Neural progenitor cell (in vitro differentiated cells): ENCODE data around the gene FANCC. TPM values are rescaled to one million over a fixed set of nuclear protein-coding genes. Genes with fewer than 3 reads are reported as not detected.

Source experiments
- DNase-seq: peaks from one replicate; pipeline ENCODE4 v3.0.0-alpha.2; 2016; ENCODE audit warnings: low spot score
- H2AFZ ChIP-seq: fragments of 200-600 bp; sonication (generic); replicated peaks from 2 replicates; pipeline ENCODE4 v1.6.1; 2016; ENCODE audit warnings: antibody characterized with exemption
- H3F3A ChIP-seq: fragments of 200-600 bp; sonication (generic); 2 replicates; pipeline ENCODE4 v1.6.1; 2016; ENCODE audit warnings: antibody characterized with exemption, low read depth
- H3K27ac ChIP-seq: fragments of 200-600 bp; sonication (generic); 2 replicates; pipeline ENCODE4 v1.5.1; 2016; ENCODE audit warnings: mild to moderate bottlenecking
- H3K27me3 ChIP-seq: fragments of 200-600 bp; sonication (generic); 2 replicates; pipeline ENCODE4 v1.6.1; 2016; ENCODE audit warnings: mild to moderate bottlenecking, moderate library complexity
- H3K36me3 ChIP-seq: fragments of 200-600 bp; sonication (generic); 2 replicates; pipeline ENCODE4 v1.5.1; 2016
- H3K4me1 ChIP-seq: fragments of 200-600 bp; sonication (generic); 2 replicates; pipeline ENCODE4 v1.6.1; 2016; ENCODE audit warnings: mixed run types
- H3K4me2 ChIP-seq: fragments of 200-600 bp; sonication (generic); 2 replicates; pipeline ENCODE4 v1.6.1; 2016
- H3K4me3 ChIP-seq: fragments of 200-600 bp; sonication (generic); 2 replicates; pipeline ENCODE4 v1.5.1; 2016
- H3K79me2 ChIP-seq: fragments of 200-600 bp; sonication (generic); 2 replicates; pipeline ENCODE4 v1.6.1; 2016; ENCODE audit warnings: low read depth
- H3K9ac ChIP-seq: fragments of 200-600 bp; sonication (generic); 2 replicates; pipeline ENCODE4 v1.6.1; 2016
- H3K9me3 ChIP-seq: fragments of 200-600 bp; sonication (generic); 2 replicates; pipeline ENCODE4 v1.5.1; 2016; ENCODE audit warnings: low read depth
- H4K20me1 ChIP-seq: fragments of 200-600 bp; sonication (generic); 2 replicates; pipeline ENCODE4 v1.6.1; 2016; ENCODE audit warnings: low read depth
- H3K27ac Mint-ChIP-seq: 3 replicates; pipeline ENCODE4 v1.8.0; 2021; ENCODE audit warnings: mixed read lengths
- H3K27me3 Mint-ChIP-seq: 2 replicates; pipeline ENCODE4 v1.8.0; 2022; ENCODE audit warnings: low read depth, mild to moderate bottlenecking, inconsistent platforms, moderate library complexity, mixed read lengths; ENCODE audit not compliant: insufficient read depth
- H3K36me3 Mint-ChIP-seq: 3 replicates; pipeline ENCODE4 v1.8.0; 2021; ENCODE audit warnings: mixed read lengths
- H3K4me1 Mint-ChIP-seq: 3 replicates; pipeline ENCODE4 v1.8.0; 2021; ENCODE audit warnings: mixed read lengths
- H3K4me3 Mint-ChIP-seq: 3 replicates; pipeline ENCODE4 v1.8.0; 2021; ENCODE audit warnings: mild to moderate bottlenecking, moderate library complexity, mixed read lengths
- H3K9me3 Mint-ChIP-seq: 3 replicates; pipeline ENCODE4 v1.8.0; 2020; ENCODE audit warnings: mixed read lengths
- CTCF ChIP-seq: fragments of 200-600 bp; sonication (generic); IDR thresholded peaks from 2 replicates; pipeline ENCODE4 v1.5.1; 2017; ENCODE audit warnings: antibody characterized with exemption, mild to moderate bottlenecking
- EZH2 ChIP-seq: fragments of 200-600 bp; sonication (generic); IDR thresholded peaks from 2 replicates; pipeline ENCODE4 v1.6.1; 2017; ENCODE audit warnings: antibody characterized with exemption, mild to moderate bottlenecking, moderate library complexity
- EZH2phosphoT487 ChIP-seq: fragments of 200-600 bp; sonication (generic); IDR thresholded peaks from 2 replicates; pipeline ENCODE4 v1.6.1; 2017; ENCODE audit warnings: antibody characterized with exemption
- total RNA-seq: library from RNA; depleted of rRNA; stranded (reverse); fragments of >200 nt; gene quantifications from 2 replicates; pipeline ENCODE4 v1.2.3, GENCODE V29; 2015; ENCODE audit warnings: low replicate concordance

Gene FANCC
- total RNA-seq, 1 donor from 2014 or later, result 49.6 TPM

- Histone ChIP-seq H3K4me2 (no peak overlapping the region), H3K79me2 (no peaks in the 10 kb centered on the region), H3K9me3 (no peaks in the 10 kb centered on the region), H4K20me1 (peaks cover 40% of the 10 kb centered on the region), H3K27ac (no peak overlapping the region), H3K9ac (no peak overlapping the region), H3K4me1 (peaks cover 22% of the 10 kb centered on the region), H2AFZ (no peak overlapping the region), H3K4me3 (no peak overlapping the region), H3K27me3 (no peaks in the 10 kb centered on the region), H3K36me3 (no peaks in the 10 kb centered on the region), H3F3A (peaks cover 19% of the 10 kb centered on the region)
- Mint-ChIP-seq H3K4me1 (peaks cover 72% of the 10 kb centered on the region), H3K27me3 (peaks cover 23% of the 10 kb centered on the region), H3K4me3 (no peak overlapping the region), H3K27ac (peak overlapping the region; percentile 69), H3K36me3 (peaks cover 28% of the 10 kb centered on the region), H3K9me3 (no peaks in the 10 kb centered on the region)
- TF ChIP-seq EZH2phosphoT487 (no peak), EZH2 (no peak), CTCF (no peak)
- no peak for DNase-seq
Measured at GRCh38 chr9:95094002-95094401, 223.5 kb downstream of the FANCC start.

DNA sequence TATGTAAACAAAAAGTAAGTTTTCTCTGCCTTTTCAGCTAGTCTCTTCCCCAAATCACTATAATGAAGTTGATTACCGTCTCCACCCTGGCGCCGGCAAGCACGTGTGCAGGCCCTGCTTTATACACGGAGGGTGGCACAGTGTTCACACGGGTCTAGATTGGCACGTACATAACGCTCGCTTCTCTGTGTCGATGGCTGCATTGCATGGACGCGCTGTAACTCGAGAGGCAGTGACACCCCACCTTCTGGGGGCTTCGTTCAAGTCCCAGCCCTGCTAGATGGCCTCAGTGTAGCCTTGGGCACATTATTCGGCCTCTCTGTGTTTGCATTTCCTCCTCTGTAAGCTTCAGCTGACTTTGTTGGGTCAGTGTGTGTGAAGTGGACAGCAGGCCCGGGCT lies 223.9 kb downstream of the FANCC start:
- peak overlapping the region; percentile 43 for H3K4me3 Mint-ChIP-seq
- Histone ChIP-seq H3K9ac (no peak overlapping the region), H3K27me3 (no peaks in the 10 kb centered on the region), H4K20me1 (peaks cover 44% of the 10 kb centered on the region), H3K36me3 (no peaks in the 10 kb centered on the region), H3K4me2 (no peak overlapping the region), H3K4me1 (peaks cover 22% of the 10 kb centered on the region), H2AFZ (no peak overlapping the region), H3K79me2 (no peaks in the 10 kb centered on the region), H3K9me3 (no peaks in the 10 kb centered on the region), H3K4me3 (no peak overlapping the region), H3K27ac (no peak overlapping the region), H3F3A (peaks cover 19% of the 10 kb centered on the region)
- no peaks in the 10 kb centered on the region for H3K9me3 Mint-ChIP-seq
- TF ChIP-seq CTCF (no peak), EZH2phosphoT487 (no peak), EZH2 (no peak)
- peaks cover 70% of the 10 kb centered on the region for H3K4me1 Mint-ChIP-seq
- peak overlapping the region; percentile 69 for H3K27ac Mint-ChIP-seq
- peaks cover 28% of the 10 kb centered on the region for H3K36me3 Mint-ChIP-seq
- DNase-seq, result no peak
- H3K27me3 Mint-ChIP-seq, result peaks cover 23% of the 10 kb centered on the region

DNA sequence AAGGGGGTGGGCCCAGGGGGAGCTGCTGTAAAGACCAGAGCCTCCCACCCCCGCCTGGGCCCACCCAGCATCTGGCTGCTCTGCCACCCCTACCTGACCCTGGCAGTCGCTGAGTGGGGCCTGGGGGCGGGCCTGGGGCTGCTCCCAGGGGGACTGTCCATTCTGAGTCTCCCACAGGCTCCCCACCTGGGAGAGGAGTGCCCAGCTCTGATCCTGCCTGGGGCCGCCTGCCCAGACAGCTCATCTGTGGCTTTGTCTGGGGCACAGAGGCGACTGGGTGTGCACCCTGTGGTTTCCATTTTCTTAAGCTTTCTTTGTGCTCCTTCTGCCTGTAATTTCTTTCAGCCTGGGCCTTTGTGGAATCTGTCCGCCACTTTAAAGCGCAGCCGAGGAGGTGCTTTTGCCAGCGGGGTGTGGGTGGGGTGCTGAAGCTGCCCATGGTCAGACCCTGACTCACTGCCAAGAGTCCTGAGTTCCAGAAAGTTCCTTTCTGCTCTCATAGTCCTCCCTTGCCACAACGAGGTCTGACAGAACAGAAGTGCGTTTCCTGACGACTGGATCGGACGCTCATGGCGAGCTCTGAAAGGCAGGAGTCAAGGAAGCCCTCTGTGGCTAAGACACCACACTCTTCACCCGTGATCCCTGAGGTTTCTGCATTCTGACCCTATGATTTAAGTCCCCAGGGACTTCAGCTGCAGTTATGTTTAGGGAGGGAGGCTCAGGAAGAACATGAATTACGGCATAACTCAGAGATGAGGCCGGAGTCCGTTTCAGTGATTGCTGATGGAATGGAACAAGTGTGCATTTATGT lies 225.0 kb downstream of the FANCC start:
- peak overlapping the region; percentile 98 for H3K27ac Mint-ChIP-seq
- Histone ChIP-seq H3K9ac (no peak overlapping the region), H3K27ac (no peak overlapping the region), H3K9me3 (no peaks in the 10 kb centered on the region), H3K79me2 (no peaks in the 10 kb centered on the region), H3K4me1 (peaks cover 22% of the 10 kb centered on the region), H3K4me2 (peak overlapping the region; percentile 26), H2AFZ (no peak overlapping the region), H4K20me1 (peaks cover 54% of the 10 kb centered on the region), H3K4me3 (no peak overlapping the region), H3K36me3 (no peaks in the 10 kb centered on the region), H3K27me3 (no peaks in the 10 kb centered on the region), H3F3A (peaks cover 19% of the 10 kb centered on the region)
- H3K4me1 Mint-ChIP-seq, result peaks cover 75% of the 10 kb centered on the region
- TF ChIP-seq EZH2 (no peak), EZH2phosphoT487 (no peak), CTCF (no peak)
- peak overlapping the region; percentile 35 for H3K4me3 Mint-ChIP-seq
- peaks cover 21% of the 10 kb centered on the region for H3K27me3 Mint-ChIP-seq
- peaks cover 29% of the 10 kb centered on the region for H3K36me3 Mint-ChIP-seq
- H3K9me3 Mint-ChIP-seq, result no peaks in the 10 kb centered on the region
- peak; percentile 87 for DNase-seq
